GM12801 (cell line): ENCODE data around the gene ACSM4.

Experiments
- TF ChIP-seq, protein P1 (sequence below): IDR thresholded peaks from one replicate; pipeline ENCODE4 v1.5.1; 2011; ENCODE audit warnings: control low read depth; ENCODE audit not compliant: insufficient read length; ENCODE audit errors: extremely low read depth

The ACSM4 gene, protein sequence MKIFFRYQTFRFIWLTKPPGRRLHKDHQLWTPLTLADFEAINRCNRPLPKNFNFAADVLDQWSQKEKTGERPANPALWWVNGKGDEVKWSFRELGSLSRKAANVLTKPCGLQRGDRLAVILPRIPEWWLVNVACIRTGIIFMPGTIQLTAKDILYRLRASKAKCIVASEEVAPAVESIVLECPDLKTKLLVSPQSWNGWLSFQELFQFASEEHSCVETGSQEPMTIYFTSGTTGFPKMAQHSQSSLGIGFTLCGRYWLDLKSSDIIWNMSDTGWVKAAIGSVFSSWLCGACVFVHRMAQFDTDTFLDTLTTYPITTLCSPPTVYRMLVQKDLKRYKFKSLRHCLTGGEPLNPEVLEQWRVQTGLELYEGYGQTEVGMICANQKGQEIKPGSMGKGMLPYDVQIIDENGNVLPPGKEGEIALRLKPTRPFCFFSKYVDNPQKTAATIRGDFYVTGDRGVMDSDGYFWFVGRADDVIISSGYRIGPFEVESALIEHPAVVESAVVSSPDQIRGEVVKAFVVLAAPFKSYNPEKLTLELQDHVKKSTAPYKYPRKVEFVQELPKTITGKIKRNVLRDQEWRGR

DNA sequence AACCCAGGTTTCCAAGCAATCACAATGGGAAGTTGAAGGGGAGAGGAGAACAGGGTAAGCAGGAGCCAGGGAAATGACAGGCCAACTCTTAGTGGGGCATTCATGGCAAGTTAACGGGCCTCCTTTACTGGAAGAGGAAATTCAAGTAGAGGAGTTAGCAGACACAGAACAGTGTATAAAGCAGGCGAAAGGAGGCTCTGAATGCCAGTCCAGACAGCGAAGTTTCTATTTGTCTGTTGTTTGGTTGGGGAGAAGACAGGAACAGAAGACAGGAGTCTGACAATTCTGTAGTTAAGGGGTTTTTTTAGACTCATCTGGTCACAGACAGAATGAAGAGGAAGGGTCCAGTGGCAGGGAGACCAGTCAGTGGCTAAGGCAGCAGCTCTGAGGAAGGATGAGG lies at the start of gene ACSM4:
TSS of gene ACSM4 (plus strand) at position 301 of the 400 bp plus-strand sequence. CDS start 260 bp downstream, outside the sequence.
- TF ChIP-seq, protein P1, sequence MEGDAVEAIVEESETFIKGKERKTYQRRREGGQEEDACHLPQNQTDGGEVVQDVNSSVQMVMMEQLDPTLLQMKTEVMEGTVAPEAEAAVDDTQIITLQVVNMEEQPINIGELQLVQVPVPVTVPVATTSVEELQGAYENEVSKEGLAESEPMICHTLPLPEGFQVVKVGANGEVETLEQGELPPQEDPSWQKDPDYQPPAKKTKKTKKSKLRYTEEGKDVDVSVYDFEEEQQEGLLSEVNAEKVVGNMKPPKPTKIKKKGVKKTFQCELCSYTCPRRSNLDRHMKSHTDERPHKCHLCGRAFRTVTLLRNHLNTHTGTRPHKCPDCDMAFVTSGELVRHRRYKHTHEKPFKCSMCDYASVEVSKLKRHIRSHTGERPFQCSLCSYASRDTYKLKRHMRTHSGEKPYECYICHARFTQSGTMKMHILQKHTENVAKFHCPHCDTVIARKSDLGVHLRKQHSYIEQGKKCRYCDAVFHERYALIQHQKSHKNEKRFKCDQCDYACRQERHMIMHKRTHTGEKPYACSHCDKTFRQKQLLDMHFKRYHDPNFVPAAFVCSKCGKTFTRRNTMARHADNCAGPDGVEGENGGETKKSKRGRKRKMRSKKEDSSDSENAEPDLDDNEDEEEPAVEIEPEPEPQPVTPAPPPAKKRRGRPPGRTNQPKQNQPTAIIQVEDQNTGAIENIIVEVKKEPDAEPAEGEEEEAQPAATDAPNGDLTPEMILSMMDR: no peak

GRCh38 chr12:7259060-7259459 lies 44.8 kb upstream of the ACSM4 start:
- TF ChIP-seq, protein P1: no peak

DNA sequence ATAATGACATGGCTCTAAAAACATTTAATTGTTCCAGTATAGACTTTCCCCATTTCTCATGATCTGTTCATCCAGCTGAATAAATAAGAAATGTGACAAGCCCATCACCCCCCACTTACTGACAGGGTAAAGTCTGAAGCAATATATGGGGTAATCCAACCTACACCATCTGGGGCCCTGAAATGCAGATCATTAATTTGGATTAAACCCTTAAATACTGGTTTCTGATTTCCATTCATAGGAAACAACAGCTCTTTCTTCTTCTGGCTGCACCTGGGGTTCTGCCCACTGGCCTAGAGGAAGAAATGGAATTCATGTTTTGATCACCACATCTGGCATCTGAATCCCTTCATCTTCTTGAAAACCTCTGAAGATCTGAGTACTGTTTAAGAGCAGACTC lies 39.3 kb upstream of the ACSM4 start:
- TF ChIP-seq, protein P1: no peak

DNA sequence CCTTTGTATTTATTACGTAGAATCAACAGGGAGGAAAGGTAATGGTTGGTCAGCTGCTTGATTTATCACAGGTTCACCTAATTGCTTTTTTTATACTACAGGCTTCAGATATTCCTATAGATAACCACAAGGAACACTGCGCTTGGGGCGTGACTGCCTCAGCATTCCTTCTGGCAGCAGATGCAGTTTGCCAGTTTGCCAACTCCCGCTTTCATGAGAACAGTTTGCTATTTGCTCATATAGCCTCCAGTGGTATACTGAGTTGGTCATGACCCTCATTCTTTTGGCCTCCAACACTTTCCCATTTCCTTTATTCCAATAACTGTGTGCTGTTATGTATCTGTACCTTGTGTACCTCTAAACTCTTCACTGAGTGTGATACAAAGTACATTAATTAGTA lies 38.6 kb upstream of the ACSM4 start:
- TF ChIP-seq, protein P1: no peak

- TF ChIP-seq, protein P1: no peak
Measured at GRCh38 chr12:7269273-7269672, 34.6 kb upstream of the ACSM4 start.

DNA sequence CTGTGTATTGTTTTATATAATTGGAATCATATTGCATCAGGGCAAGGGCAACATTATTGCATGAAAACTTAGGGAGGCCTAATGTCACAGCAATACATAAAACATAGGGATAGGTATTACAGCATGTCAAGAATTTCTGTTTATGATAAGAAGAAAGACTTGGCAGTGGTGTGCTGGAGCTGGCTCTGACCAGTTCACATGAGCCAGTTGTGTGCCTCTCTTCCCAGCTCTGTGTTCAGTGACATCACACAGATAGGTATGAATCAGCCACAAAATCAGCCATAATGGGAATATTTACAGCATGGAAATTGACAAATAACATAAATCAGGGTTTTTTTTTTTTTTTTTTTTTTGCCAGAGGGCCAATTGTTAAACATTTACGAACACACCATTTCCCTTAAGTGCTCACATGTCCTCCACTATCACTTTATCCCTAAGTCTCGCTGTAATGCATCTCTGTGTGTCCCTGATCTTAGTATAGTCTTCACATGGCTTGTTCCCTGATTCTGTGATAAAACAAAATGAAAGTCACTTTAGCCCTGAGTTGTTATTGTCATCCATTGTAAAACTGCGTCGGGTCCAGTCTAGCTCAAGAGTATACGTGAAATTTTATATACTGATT lies 31.9 kb upstream of the ACSM4 start:
- TF ChIP-seq, protein P1: no peak

- TF ChIP-seq, protein P1: no peak
Measured at GRCh38 chr12:7282844-7283243, 21.0 kb upstream of the ACSM4 start.
